ENCODE measurements around the gene GALNT1.
"Not testable (repeated sequence)": the region's sequence is repeated elsewhere in the genome, so short reads cannot be mapped to it uniquely, and the experiment has no call there.

Gene GALNT1

DNA sequence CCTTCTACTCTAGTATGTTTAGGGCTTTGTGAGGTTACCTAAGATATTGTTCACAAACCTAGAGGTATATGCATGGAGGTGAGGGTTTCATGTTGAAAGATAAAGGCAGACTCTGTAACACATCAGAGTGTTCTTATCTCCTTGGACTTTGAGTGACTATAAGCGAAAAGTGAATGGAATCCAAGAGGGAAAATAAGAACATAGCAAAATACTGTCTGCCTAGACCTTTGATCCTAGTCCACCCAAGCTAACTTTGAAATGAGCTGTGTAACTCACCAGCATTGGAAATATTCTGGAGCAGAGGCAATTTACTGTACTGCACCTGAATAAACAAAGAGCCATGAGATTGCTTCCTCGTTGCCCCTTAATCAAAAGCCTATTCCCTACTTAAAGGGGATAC lies 28.2 kb upstream of the GALNT1 start:
- no peaks in the 10 kb centered on the region for H4K20me1 ChIP-seq (ENCODE audit: low read depth, low read length)
- no peak for TF ChIP-seq EZH2phosphoT487 (conservative IDR thresholded peaks at IDR 0.05; ENCODE audit: low read length)
- TF ChIP-seq, protein P1, sequence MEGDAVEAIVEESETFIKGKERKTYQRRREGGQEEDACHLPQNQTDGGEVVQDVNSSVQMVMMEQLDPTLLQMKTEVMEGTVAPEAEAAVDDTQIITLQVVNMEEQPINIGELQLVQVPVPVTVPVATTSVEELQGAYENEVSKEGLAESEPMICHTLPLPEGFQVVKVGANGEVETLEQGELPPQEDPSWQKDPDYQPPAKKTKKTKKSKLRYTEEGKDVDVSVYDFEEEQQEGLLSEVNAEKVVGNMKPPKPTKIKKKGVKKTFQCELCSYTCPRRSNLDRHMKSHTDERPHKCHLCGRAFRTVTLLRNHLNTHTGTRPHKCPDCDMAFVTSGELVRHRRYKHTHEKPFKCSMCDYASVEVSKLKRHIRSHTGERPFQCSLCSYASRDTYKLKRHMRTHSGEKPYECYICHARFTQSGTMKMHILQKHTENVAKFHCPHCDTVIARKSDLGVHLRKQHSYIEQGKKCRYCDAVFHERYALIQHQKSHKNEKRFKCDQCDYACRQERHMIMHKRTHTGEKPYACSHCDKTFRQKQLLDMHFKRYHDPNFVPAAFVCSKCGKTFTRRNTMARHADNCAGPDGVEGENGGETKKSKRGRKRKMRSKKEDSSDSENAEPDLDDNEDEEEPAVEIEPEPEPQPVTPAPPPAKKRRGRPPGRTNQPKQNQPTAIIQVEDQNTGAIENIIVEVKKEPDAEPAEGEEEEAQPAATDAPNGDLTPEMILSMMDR (IDR thresholded peaks at IDR 0.05; ENCODE audit: insufficient read depth, low read length, poor library complexity, severe bottlenecking) = no peak
- H3K4me2 ChIP-seq (ENCODE audit: low read depth, low read length, poor library complexity, severe bottlenecking) = no peak overlapping the region
- H3K4me3 ChIP-seq (ENCODE audit: insufficient read depth, low read length, poor library complexity, severe bottlenecking) = no peak overlapping the region
- no peak overlapping the region for H2AFZ ChIP-seq (ENCODE audit: low read depth, low read length, severe bottlenecking)
- no peak overlapping the region for H3K9ac ChIP-seq (ENCODE audit: low read length)
- H3K9me3 ChIP-seq (ENCODE audit: insufficient read depth, low read length) = no peaks in the 10 kb centered on the region
- H3K27me3 ChIP-seq (ENCODE audit: low read length) = no peaks in the 10 kb centered on the region
- H3K36me3 ChIP-seq (ENCODE audit: low read length) = no peaks in the 10 kb centered on the region
- no peaks in the 10 kb centered on the region for H3K9me2 ChIP-seq (replicated peaks; ENCODE audit: insufficient read depth, low read length)
- H3K27ac ChIP-seq (ENCODE audit: low read depth, low read length) = no peak overlapping the region
- H3F3A ChIP-seq (ENCODE audit: insufficient read depth) = no peaks in the 10 kb centered on the region
- no peaks in the 10 kb centered on the region for H3K79me2 ChIP-seq (ENCODE audit: insufficient read depth, low read length)

DNA sequence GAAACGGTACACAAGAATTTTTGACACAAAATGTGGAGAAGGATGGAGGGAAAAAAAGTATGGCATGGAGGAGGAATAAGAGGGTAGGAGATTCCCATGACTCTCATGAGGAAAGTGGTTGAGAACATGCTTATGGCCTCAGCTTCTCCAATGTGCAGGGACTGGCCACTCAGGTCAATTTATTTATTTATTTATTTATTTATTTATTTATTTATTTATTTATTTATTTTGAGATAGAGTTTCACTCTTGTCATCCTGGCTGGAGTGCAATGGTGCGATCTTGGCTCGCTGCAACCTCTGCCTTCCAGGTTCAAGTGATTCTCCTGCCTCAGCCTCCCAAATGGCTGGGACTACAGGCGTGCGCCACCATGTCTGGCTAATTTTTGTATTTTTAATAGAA lies 26.0 kb upstream of the GALNT1 start:
- not testable (repeated sequence) for H3K9me2 ChIP-seq (replicated peaks; ENCODE audit: insufficient read depth, low read length); H3K9ac ChIP-seq (ENCODE audit: low read length); H2AFZ ChIP-seq (ENCODE audit: low read depth, low read length, severe bottlenecking); H3K36me3 ChIP-seq (ENCODE audit: low read length); H3K4me3 ChIP-seq (ENCODE audit: insufficient read depth, low read length, poor library complexity, severe bottlenecking); H3K27ac ChIP-seq (ENCODE audit: low read depth, low read length); H3K79me2 ChIP-seq (ENCODE audit: insufficient read depth, low read length); H4K20me1 ChIP-seq (ENCODE audit: low read depth, low read length); H3K9me3 ChIP-seq (ENCODE audit: insufficient read depth, low read length); H3K4me2 ChIP-seq (ENCODE audit: low read depth, low read length, poor library complexity, severe bottlenecking); H3F3A ChIP-seq (ENCODE audit: insufficient read depth); H3K27me3 ChIP-seq (ENCODE audit: low read length)

DNA sequence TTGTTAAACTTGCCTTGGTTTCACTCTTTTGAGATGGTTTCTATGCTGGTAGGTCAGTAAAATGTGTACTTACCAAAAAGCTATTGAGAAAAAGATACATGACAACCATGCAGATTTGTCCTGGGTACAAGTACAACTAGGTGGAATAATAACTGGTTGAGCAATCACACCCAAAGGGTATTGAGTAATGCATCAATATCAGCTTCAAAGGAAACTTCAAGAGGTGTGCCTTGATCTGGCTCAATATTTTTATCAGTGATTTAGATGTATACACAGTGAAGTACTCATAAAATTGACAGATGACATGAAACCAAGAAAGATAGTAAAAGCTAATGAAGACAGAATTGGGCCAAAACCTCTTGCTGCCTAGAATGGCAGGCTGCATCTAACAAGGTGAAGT lies 21.7 kb upstream of the GALNT1 start:
- no peaks in the 10 kb centered on the region for H4K20me1 ChIP-seq (ENCODE audit: low read depth, low read length)
- no peak overlapping the region for H3K4me3 ChIP-seq (ENCODE audit: insufficient read depth, low read length, poor library complexity, severe bottlenecking)
- H3K9me3 ChIP-seq (ENCODE audit: insufficient read depth, low read length) = no peaks in the 10 kb centered on the region
- no peaks in the 10 kb centered on the region for H3K27me3 ChIP-seq (ENCODE audit: low read length)
- no peak overlapping the region for H3K27ac ChIP-seq (ENCODE audit: low read depth, low read length)
- TF ChIP-seq, protein P1 (IDR thresholded peaks at IDR 0.05; ENCODE audit: insufficient read depth, low read length, poor library complexity, severe bottlenecking) = no peak
- TF ChIP-seq EZH2phosphoT487 (conservative IDR thresholded peaks at IDR 0.05; ENCODE audit: low read length) = no peak
- no peak overlapping the region for H3K9ac ChIP-seq (ENCODE audit: low read length)
- H3K9me2 ChIP-seq (replicated peaks; ENCODE audit: insufficient read depth, low read length) = no peaks in the 10 kb centered on the region
- H3K36me3 ChIP-seq (ENCODE audit: low read length) = no peaks in the 10 kb centered on the region
- no peaks in the 10 kb centered on the region for H3K79me2 ChIP-seq (ENCODE audit: insufficient read depth, low read length)
- no peak overlapping the region for H2AFZ ChIP-seq (ENCODE audit: low read depth, low read length, severe bottlenecking)
- no peaks in the 10 kb centered on the region for H3F3A ChIP-seq (ENCODE audit: insufficient read depth)
- no peak overlapping the region for H3K4me2 ChIP-seq (ENCODE audit: low read depth, low read length, poor library complexity, severe bottlenecking)

DNA sequence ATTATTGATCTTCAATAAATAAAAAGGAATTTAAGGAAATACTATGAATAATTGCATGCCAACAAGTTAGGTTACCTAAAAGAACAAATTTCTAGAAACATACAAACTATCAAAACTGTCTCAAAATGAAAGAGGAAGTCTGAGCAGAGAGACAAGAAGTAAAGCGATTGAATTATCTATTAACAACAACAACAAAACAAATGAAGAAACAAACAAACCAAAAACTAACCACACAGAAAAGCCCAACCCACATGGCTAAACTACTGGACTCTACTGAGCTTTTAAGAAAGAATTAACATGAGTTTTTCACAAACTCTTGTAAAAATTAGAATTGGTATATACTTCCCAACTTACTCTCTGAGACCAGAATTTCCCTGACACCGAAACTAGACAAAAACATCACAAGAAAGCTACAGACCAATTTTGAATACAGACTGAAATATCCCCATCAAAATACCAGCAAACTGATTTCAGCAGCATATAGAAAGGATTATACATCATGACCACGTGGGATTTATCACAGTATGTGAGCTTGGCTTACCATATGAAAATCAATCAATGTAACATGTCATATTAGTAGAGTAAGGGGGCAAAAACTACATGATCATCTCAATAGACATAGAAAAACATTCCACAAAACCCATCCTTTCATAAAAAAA lies 16.6 kb upstream of the GALNT1 start:
- H3K27me3 ChIP-seq (ENCODE audit: low read length) = no peaks in the 10 kb centered on the region
- TF ChIP-seq, protein P1 (IDR thresholded peaks at IDR 0.05; ENCODE audit: insufficient read depth, low read length, poor library complexity, severe bottlenecking) = no peak
- TF ChIP-seq EZH2phosphoT487 (conservative IDR thresholded peaks at IDR 0.05; ENCODE audit: low read length) = no peak

More for the DNA sequence above, 16.6 kb upstream of the GALNT1 start:
- Histone ChIP-seq H3K4me3 (ENCODE audit: insufficient read depth, low read length, poor library complexity, severe bottlenecking) (no peak overlapping the region), H3K36me3 (ENCODE audit: low read length) (no peaks in the 10 kb centered on the region), H3K4me2 (ENCODE audit: low read depth, low read length, poor library complexity, severe bottlenecking) (no peak overlapping the region), H3F3A (ENCODE audit: insufficient read depth) (no peaks in the 10 kb centered on the region), H4K20me1 (ENCODE audit: low read depth, low read length) (no peaks in the 10 kb centered on the region), H2AFZ (ENCODE audit: low read depth, low read length, severe bottlenecking) (no peak overlapping the region), H3K79me2 (ENCODE audit: insufficient read depth, low read length) (no peaks in the 10 kb centered on the region), H3K9me2 (replicated peaks; ENCODE audit: insufficient read depth, low read length) (no peaks in the 10 kb centered on the region), H3K9me3 (ENCODE audit: insufficient read depth, low read length) (no peaks in the 10 kb centered on the region), H3K27ac (ENCODE audit: low read depth, low read length) (no peak overlapping the region), H3K9ac (ENCODE audit: low read length) (no peak overlapping the region)

All from SU-DHL-6 (cell line).